Liver (tissue), 9 donors: ENCODE results near the gene MPC1. TPM values are rescaled to one million over a fixed set of nuclear protein-coding genes. Genes with fewer than 3 reads are reported as not detected.

Experiments
- DNase-seq: peaks from one replicate; pipeline ENCODE4 v3.0.0-alpha.2; 2017; ENCODE audit warnings: low spot score
- H3K27ac ChIP-seq, 2 donors: one replicate each; pipeline ENCODE4 v1.7.0; 2013; ENCODE audit warnings: inconsistent platforms in 2 of 2, low read length in 2 of 2, control low read depth in 1 of 2, low read depth in 1 of 2, mild to moderate bottlenecking in 1 of 2
- H3K27me3 ChIP-seq, 4 donors: one replicate each; pipeline versions ENCODE4 v1.6.1 to v1.7.0; 2013; ENCODE audit warnings: low read length in 3 of 4, inconsistent platforms in 1 of 4, mild to moderate bottlenecking in 1 of 4, moderate library complexity in 1 of 4; ENCODE audit not compliant: control insufficient read depth in 4 of 4, insufficient read depth in 4 of 4
- H3K36me3 ChIP-seq, 4 donors: one replicate each; pipeline versions ENCODE4 v1.6.1 to v1.7.0; 2013; ENCODE audit warnings: low read length in 3 of 4, mild to moderate bottlenecking in 3 of 4, low read depth in 1 of 4, moderate library complexity in 1 of 4; ENCODE audit not compliant: control insufficient read depth in 4 of 4, insufficient read depth in 3 of 4
- H3K4me1 ChIP-seq, 4 donors: one replicate each; pipeline versions ENCODE4 v1.6.1 to v1.7.0; 2013; ENCODE audit warnings: low read length in 3 of 4, mild to moderate bottlenecking in 3 of 4, moderate library complexity in 1 of 4; ENCODE audit not compliant: control insufficient read depth in 4 of 4, insufficient read depth in 4 of 4
- H3K4me3 ChIP-seq, 3 donors: one replicate each; pipeline versions ENCODE4 v1.6.1 to v1.7.0; 2013; ENCODE audit warnings: low read length in 3 of 3, control low read depth in 1 of 3, low read depth in 1 of 3, mild to moderate bottlenecking in 1 of 3
- H3K9ac ChIP-seq, 2 donors: one replicate each; pipeline ENCODE4 v1.7.0; 2013; ENCODE audit warnings: low read length in 2 of 2, mild to moderate bottlenecking in 2 of 2, moderate library complexity in 2 of 2, control low read depth in 1 of 2, low read depth in 1 of 2
- H3K9me3 ChIP-seq, 4 donors: one replicate each; pipeline versions ENCODE4 v1.6.1 to v1.7.0; 2013; ENCODE audit warnings: low read length in 3 of 4; ENCODE audit not compliant: control insufficient read depth in 4 of 4
- ATF3 ChIP-seq: IDR thresholded peaks from 2 replicates; pipeline ENCODE4 v1.6.1; 2016; ENCODE audit warnings: antibody characterized with exemption
- CTCF ChIP-seq: fragments of 150-350 bp; IDR thresholded peaks from 2 replicates; pipeline ENCODE4 v1.5.1; 2017; ENCODE audit warnings: improper control_type of control experiment, low read depth, low read length; ENCODE audit not compliant: missing input control
- FOXA1 ChIP-seq: IDR thresholded peaks from 2 replicates; pipeline ENCODE4 v1.6.1; 2016; ENCODE audit warnings: antibody characterized with exemption
- GABPA ChIP-seq, 2 donors: IDR thresholded peaks in 1 of 2; conservative IDR thresholded peaks in 1 of 2; 2 replicates each; pipeline ENCODE4 v1.6.1; 2016; ENCODE audit warnings: antibody characterized with exemption in 2 of 2, mild to moderate bottlenecking in 1 of 2, moderate library complexity in 1 of 2
- HNF4A ChIP-seq, 2 donors: conservative IDR thresholded peaks; 2 replicates each; pipeline ENCODE4 v1.6.1; 2016; ENCODE audit warnings: antibody characterized with exemption in 2 of 2, mild to moderate bottlenecking in 2 of 2
- HNF4G ChIP-seq: IDR thresholded peaks from 2 replicates; pipeline ENCODE4 v1.6.1; 2016; ENCODE audit warnings: antibody characterized with exemption
- JUND ChIP-seq, 2 donors: IDR thresholded peaks; 2 replicates each; pipeline ENCODE4 v1.6.1; 2016; ENCODE audit warnings: antibody characterized with exemption in 2 of 2
- MAX ChIP-seq: IDR thresholded peaks from 2 replicates; pipeline ENCODE4 v1.6.1; 2016; ENCODE audit warnings: antibody characterized with exemption
- NR2F2 ChIP-seq: IDR thresholded peaks from 2 replicates; pipeline ENCODE4 v1.6.1; 2016; ENCODE audit warnings: antibody characterized with exemption
- RXRA ChIP-seq, 2 donors: IDR thresholded peaks; 2 replicates each; pipeline ENCODE4 v1.6.1; 2017 to 2018; ENCODE audit warnings: antibody characterized with exemption in 2 of 2, mild to moderate bottlenecking in 1 of 2
- SP1 ChIP-seq: IDR thresholded peaks from 2 replicates; pipeline ENCODE4 v1.6.1; 2018; ENCODE audit warnings: antibody characterized with exemption, mild to moderate bottlenecking
- WGBS: extraction: QIAGEN DNeasy Blood & Tissue Kit; methylation state at CpG from one replicate; pipeline ENCODE4 v1.1.7; 2013; 5-methylcytosine and 5-hydroxymethylcytosine counted together
- polyA plus RNA-seq, 2 donors: library from polyadenylated mRNA; stranded (reverse) in 1 of 2; unstranded in 1 of 2; fragments of 200-250 nt in 1 of 2; fragments of >200 nt in 1 of 2; fragmentation: Nextera tagmentation in 1 of 2; extraction: Ambion mirVana in 1 of 2; gene quantifications; one replicate each; pipeline versions ENCODE4 v1.2.1 to v1.2.3, GENCODE V29; 2013 to 2015
- total RNA-seq, 2 donors: library from RNA; depleted of rRNA; stranded (reverse); fragments of >200 nt; gene quantifications; one replicate each; pipeline ENCODE4 v1.2.3, GENCODE V29; 2014
- donor health status: healthy.
- donor health status: healthy.
- donor health status: healthy.
- donor health status: healthy.
- donor health status: healthy.

The MPC1 gene
- total and polyA plus RNA-seq, 4 donors, result 79.7 to 478 (median 237) TPM

GRCh38 chr6:166338854-166339253 lies 43.9 kb downstream of the MPC1 start:
- Histone ChIP-seq H3K27me3 (no peaks in the 10 kb centered on the region), H3K4me3 (no peak overlapping the region), H3K36me3 (peaks cover 0 to 17% (median 10%) of the 10 kb centered on the region in 4 donors), H3K9ac (no peak overlapping the region), H3K9me3 (no peaks in the 10 kb centered on the region), H3K27ac (no peak overlapping the region), H3K4me1 (peaks cover 3 to 30% (median 17%) of the 10 kb centered on the region in 4 donors)
- TF ChIP-seq MAX, result no peak
- no peak for TF ChIP-seq HNF4A (conservative IDR thresholded peaks at IDR 0.05)
- no peak for TF ChIP-seq GABPA (IDR thresholded peaks at IDR 0.05 in 1 of 2, conservative IDR thresholded peaks at IDR 0.05 in 1 of 2)
- no peak for TF ChIP-seq SP1
- no peak for TF ChIP-seq ATF3
- no peak for TF ChIP-seq RXRA (IDR thresholded peaks at IDR 0.05)
- no peak for TF ChIP-seq CTCF
- DNase-seq, result no peak
- WGBS, result 97% methylated on average over 9 of the region's 9 CpGs

GRCh38 chr6:166336847-166337246 lies 45.9 kb downstream of the MPC1 start:
- DNase-seq, result no peak
- Histone ChIP-seq H3K27me3 (no peaks in the 10 kb centered on the region), H3K9me3 (no peaks in the 10 kb centered on the region), H3K4me1 (peaks cover 3 to 22% (median 18%) of the 10 kb centered on the region in 4 donors), H3K36me3 (peaks cover 0 to 17% (median 10%) of the 10 kb centered on the region in 4 donors), H3K4me3 (no peak overlapping the region), H3K9ac (no peak overlapping the region), H3K27ac (no peak overlapping the region)
- TF ChIP-seq HNF4G (no peak), NR2F2 (no peak), FOXA1 (no peak), JUND (IDR thresholded peaks at IDR 0.05) (no peak), ATF3 (no peak), RXRA (IDR thresholded peaks at IDR 0.05) (no peak), HNF4A (conservative IDR thresholded peaks at IDR 0.05) (no peak), CTCF (no peak), GABPA (IDR thresholded peaks at IDR 0.05 in 1 of 2, conservative IDR thresholded peaks at IDR 0.05 in 1 of 2) (no peak), SP1 (no peak)
- WGBS, result 86% methylated on average over 3 of the region's 3 CpGs
